ENCODE data around the gene RECK.

Gene RECK

DNA sequence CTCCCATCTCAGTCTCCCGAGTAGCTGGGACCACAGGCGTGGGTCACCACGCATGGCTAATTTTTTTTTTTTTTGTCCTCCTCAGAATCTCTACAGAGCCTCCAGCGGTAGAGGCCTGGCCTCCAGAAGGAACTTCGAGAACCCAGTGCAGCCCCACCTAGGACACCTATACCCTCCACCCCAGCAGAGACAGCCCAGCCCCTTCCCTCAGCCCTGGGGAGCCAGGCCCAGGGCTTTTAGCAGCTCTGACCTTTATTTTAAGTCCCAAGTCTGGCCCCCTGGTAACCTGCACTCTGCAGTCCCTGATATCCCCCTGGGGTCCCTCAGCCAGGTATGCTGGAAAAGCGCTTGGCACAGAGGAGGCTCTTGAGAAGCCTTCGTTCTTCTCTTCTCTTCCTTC is 105.0 kb downstream of the RECK start:
- no peak for TF ChIP-seq ZFX (IDR thresholded peaks at IDR 0.05; ENCODE audit: borderline replicate concordance)
- TF ChIP-seq, protein P1, sequence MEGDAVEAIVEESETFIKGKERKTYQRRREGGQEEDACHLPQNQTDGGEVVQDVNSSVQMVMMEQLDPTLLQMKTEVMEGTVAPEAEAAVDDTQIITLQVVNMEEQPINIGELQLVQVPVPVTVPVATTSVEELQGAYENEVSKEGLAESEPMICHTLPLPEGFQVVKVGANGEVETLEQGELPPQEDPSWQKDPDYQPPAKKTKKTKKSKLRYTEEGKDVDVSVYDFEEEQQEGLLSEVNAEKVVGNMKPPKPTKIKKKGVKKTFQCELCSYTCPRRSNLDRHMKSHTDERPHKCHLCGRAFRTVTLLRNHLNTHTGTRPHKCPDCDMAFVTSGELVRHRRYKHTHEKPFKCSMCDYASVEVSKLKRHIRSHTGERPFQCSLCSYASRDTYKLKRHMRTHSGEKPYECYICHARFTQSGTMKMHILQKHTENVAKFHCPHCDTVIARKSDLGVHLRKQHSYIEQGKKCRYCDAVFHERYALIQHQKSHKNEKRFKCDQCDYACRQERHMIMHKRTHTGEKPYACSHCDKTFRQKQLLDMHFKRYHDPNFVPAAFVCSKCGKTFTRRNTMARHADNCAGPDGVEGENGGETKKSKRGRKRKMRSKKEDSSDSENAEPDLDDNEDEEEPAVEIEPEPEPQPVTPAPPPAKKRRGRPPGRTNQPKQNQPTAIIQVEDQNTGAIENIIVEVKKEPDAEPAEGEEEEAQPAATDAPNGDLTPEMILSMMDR (IDR thresholded peaks at IDR 0.05) = no peak
- no peak overlapping the region for H3K27ac ChIP-seq

DNA sequence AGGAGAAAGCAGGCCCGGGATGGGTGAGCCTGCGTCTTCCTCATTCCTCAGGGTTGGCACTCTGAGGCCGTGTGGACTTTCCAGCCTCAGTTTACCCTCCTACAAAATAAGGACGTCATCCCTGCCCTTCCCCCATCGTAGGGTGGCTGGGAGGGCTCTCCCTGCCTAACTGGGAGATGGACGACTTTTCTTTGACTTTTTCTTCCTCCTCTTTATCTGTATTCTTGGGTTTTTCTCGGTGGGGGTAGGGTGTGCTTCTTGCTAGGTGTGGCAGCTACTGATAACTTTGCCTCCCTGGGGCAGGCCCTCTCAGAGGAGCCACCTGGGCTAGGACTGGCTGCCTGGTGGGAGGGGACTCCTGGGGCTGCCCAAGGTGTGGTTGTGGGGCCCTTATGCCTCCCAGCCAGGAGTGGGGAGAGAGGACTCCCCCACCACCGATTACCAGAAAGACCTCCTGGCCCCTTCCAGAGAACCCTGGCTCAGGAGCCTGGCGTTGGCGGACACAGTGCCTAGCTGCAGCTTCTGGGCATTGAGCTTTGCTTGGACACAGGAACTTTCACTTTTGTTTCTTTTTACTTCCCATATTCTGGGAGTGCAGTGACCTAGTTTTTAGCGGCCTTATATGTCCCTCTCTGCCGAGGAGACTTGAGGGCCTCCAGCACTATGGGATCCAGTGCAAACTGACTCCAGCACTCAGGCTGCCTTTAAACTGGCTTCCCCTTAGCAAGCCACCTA is 106.0 kb downstream of the RECK start:
- H3K27ac ChIP-seq = no peak overlapping the region
- TF ChIP-seq, protein P1 (IDR thresholded peaks at IDR 0.05) = no peak
- no peak for TF ChIP-seq ZFX (IDR thresholded peaks at IDR 0.05; ENCODE audit: borderline replicate concordance)

DNA sequence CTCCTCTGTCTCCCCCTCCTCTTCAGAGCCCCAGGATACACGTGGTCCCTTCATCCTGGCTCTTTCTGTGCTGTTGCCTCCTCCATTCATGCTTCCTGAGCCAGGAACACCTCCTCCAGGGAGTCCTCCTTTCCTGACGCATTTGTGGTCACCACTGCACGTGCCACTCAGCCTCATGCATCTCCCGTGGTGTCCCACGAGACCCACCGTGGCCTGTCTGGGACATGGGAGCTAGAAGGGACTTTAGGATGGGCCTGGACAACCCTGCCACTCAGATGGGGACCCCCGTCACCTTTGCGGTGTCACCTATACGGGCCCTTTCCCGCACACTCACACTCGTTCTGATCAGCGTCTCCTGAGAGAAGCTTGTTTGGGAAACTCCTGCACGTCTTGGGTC is 106.5 kb downstream of the RECK start:
- H3K27ac ChIP-seq = no peak overlapping the region

DNA sequence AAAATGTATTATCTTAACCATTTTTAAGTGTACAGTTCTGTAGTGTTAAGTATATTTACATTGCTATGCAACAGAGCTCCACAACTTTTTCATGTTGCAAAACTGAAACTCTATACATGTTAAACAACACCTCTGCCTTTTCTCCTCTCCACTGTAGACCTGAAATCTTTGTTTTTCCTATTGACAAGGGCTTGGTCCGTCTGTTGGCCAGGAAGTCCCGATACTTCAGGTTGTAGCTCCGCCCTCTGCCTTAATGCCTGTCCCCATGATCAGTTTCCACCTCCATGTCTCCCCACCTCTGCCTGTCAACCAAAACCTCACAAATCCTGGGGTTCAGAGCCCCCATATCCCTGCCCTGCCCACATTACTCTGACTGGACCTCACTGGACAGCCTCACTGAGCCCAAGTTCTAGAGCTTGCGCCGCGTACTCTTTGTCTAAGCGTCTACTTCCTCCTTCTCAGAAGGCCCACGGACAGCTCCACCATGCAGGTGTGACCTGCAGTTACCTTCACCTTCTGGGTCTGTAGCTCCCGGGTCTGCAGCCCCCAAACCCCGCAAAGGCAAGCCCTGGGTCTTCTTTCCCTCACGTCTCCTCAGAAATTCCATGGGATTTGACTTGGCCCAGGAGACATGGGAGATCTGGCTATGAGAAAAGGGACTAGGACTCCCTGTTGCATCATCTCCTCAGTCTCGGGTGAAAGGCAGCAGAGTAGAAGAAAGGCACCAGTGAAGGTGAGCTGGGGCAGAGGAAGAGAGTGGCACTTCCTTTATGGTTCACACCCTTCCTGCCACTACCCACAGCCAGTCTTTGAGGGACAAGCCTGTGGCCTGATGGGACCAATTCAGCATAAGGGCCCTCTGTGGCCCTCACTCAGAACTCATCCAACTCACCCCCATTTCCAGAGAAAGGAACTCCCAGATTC is 107.9 kb downstream of the RECK start:
- TF ChIP-seq, protein P1 (IDR thresholded peaks at IDR 0.05) = no peak
- TF ChIP-seq ZFX (IDR thresholded peaks at IDR 0.05; ENCODE audit: borderline replicate concordance) = no peak

More for the DNA sequence above, 106.5 kb downstream of the RECK start:
- TF ChIP-seq, protein P1 (IDR thresholded peaks at IDR 0.05) = no peak
- no peak for TF ChIP-seq ZFX (IDR thresholded peaks at IDR 0.05; ENCODE audit: borderline replicate concordance)

DNA sequence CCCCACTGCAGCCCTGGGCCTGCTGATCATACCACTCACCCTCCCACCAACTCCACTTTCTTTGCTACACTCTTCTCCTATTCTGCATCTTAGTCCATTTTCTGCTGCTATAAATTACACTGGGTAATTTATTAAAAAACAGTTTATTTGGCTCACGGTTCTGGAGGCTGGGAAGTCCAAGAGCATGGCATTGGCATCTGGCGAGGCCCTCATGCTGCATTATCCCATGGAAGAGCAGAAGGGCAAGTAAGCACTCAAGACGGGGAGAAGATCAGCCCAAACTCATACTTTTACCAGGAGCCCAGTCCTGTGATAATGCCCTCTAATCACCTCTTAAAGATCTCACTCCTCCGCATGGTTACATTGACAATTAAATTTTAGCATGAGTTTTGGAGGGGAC is 109.3 kb downstream of the RECK start:
- no peak for TF ChIP-seq ZFX (IDR thresholded peaks at IDR 0.05; ENCODE audit: borderline replicate concordance)
- TF ChIP-seq, protein P1 (IDR thresholded peaks at IDR 0.05) = no peak

More for the DNA sequence above, 107.9 kb downstream of the RECK start:
- no peak overlapping the region for H3K27ac ChIP-seq

DNA sequence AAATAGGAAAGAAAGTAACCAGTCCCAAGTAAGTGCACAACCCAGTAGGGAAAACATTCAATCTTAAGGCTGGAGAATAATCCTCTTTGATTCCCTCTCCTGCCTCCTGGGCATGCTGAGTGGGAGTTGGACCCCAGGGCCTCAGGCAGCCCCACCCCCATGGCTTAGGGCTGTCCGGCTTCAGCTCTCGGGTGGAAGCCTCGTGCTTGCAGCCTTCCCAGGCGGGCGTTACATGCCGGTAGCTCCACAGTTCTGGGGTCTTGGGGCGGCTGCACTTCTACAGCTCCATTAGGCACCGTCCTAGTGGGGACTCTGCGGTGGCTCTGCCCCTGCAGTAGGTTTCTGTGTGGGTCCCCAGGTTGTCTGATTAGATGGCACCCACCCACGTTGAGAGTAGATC is 109.9 kb downstream of the RECK start:
- H3K27ac ChIP-seq = no peak overlapping the region
- TF ChIP-seq, protein P1 (IDR thresholded peaks at IDR 0.05) = no peak
- TF ChIP-seq ZFX (IDR thresholded peaks at IDR 0.05; ENCODE audit: borderline replicate concordance) = no peak

More for the DNA sequence above, 109.3 kb downstream of the RECK start:
- H3K27ac ChIP-seq = no peak overlapping the region
